ENCODE measurements around the gene TNK2.
"Not testable (repeated sequence)": the region's sequence is repeated elsewhere in the genome, so short reads cannot be mapped to it uniquely, and the experiment has no call there.

The TNK2 gene

GRCh38 chr3:195907934-195908693 lies at the start of gene TNK2:
Gene TNK2, minus strand, starts transcription at chr3:195908551. Its CDS starts 19,963 bp downstream, at chr3:195888588.
- DNase-seq (ENCODE audit: low read depth) = no peak
- TF ChIP-seq CTCF (conservative IDR thresholded peaks at IDR 0.05; ENCODE audit: low read depth, low read length) = no peak
- H3K4me3 ChIP-seq (ENCODE audit: low read depth, low read length) = peak within 1 kb of the TSS; percentile 56

- no peak overlapping the region for H3K4me3 ChIP-seq (ENCODE audit: low read depth, low read length)
- TF ChIP-seq CTCF (conservative IDR thresholded peaks at IDR 0.05; ENCODE audit: low read depth, low read length) = no peak
- DNase-seq (ENCODE audit: low read depth) = no peak
Observed at GRCh38 chr3:195956577-195956976, 48.2 kb upstream of the TNK2 start.

GRCh38 chr3:195955416-195955841 lies 47.1 kb upstream of the TNK2 start:
- DNase-seq (ENCODE audit: low read depth); H3K4me3 ChIP-seq (ENCODE audit: low read depth, low read length): not testable (repeated sequence)

GRCh38 chr3:195954752-195955119 lies 46.4 kb upstream of the TNK2 start:
- peak overlapping the region; percentile 40 for H3K4me3 ChIP-seq (ENCODE audit: low read depth, low read length)
- not testable (repeated sequence) for DNase-seq (ENCODE audit: low read depth)

GRCh38 chr3:195954052-195954751 lies 45.9 kb upstream of the TNK2 start:
- peak overlapping the region; percentile 40 for H3K4me3 ChIP-seq (ENCODE audit: low read depth, low read length)
- DNase-seq (ENCODE audit: low read depth) = peak; percentile 16

- H3K4me3 ChIP-seq (ENCODE audit: low read depth, low read length); DNase-seq (ENCODE audit: low read depth): not testable (repeated sequence)
Observed at GRCh38 chr3:195952590-195952989, 44.2 kb upstream of the TNK2 start.

- not testable (repeated sequence) for H3K4me3 ChIP-seq (ENCODE audit: low read depth, low read length); DNase-seq (ENCODE audit: low read depth)
Observed at GRCh38 chr3:195951443-195952177, 43.3 kb upstream of the TNK2 start.

GRCh38 chr3:195950731-195951130 lies 42.4 kb upstream of the TNK2 start:
- DNase-seq (ENCODE audit: low read depth); H3K4me3 ChIP-seq (ENCODE audit: low read depth, low read length): not testable (repeated sequence)

- not testable (repeated sequence) for DNase-seq (ENCODE audit: low read depth); H3K4me3 ChIP-seq (ENCODE audit: low read depth, low read length)
Observed at GRCh38 chr3:195950164-195950563, 41.8 kb upstream of the TNK2 start.

- not testable (repeated sequence) for DNase-seq (ENCODE audit: low read depth); H3K4me3 ChIP-seq (ENCODE audit: low read depth, low read length)
Observed at GRCh38 chr3:195946910-195947699, 38.8 kb upstream of the TNK2 start.

GRCh38 chr3:195941265-195941815 lies 33.0 kb upstream of the TNK2 start:
- not testable (repeated sequence) for H3K4me3 ChIP-seq (ENCODE audit: low read depth, low read length); DNase-seq (ENCODE audit: low read depth)

- not testable (repeated sequence) for H3K4me3 ChIP-seq (ENCODE audit: low read depth, low read length); DNase-seq (ENCODE audit: low read depth)
Observed at GRCh38 chr3:195940806-195941205, 32.5 kb upstream of the TNK2 start.

GRCh38 chr3:195939526-195940470 lies 31.4 kb upstream of the TNK2 start:
- not testable (repeated sequence) for H3K4me3 ChIP-seq (ENCODE audit: low read depth, low read length); DNase-seq (ENCODE audit: low read depth)

GRCh38 chr3:195933044-195933430 lies 24.7 kb upstream of the TNK2 start:
- not testable (repeated sequence) for H3K4me3 ChIP-seq (ENCODE audit: low read depth, low read length); DNase-seq (ENCODE audit: low read depth)
